ENCODE data around the gene C19orf44.
"Not testable (repeated sequence)": the region's sequence is repeated elsewhere in the genome, so short reads cannot be mapped to it uniquely, and the experiment has no call there.

C19orf44 gene

GRCh38 chr19:16542910-16543472 lies 46.8 kb downstream of the C19orf44 start:
- Histone ChIP-seq H3K27me3 (ENCODE audit: insufficient read depth, low read length, poor library complexity) (no peaks in the 10 kb centered on the region), H3K36me3 (ENCODE audit: control insufficient read depth, insufficient read depth, low read length) (peaks cover 2% of the 10 kb centered on the region), H2BK15ac (replicated peaks; ENCODE audit: low read depth) (no peak overlapping the region), H2BK5ac (ENCODE audit: low read length) (no peak overlapping the region), H4K5ac (ENCODE audit: low read length) (no peak overlapping the region), H3K4me2 (ENCODE audit: low read length) (peak overlapping the region; percentile 83), H3K4me3 (ENCODE audit: low read length) (peak overlapping the region; percentile 96), H3K79me1 (ENCODE audit: low read length) (peaks cover 11% of the 10 kb centered on the region), H2BK120ac (ENCODE audit: low read depth, low read length) (no peak overlapping the region), H3K4me1 (ENCODE audit: control insufficient read depth, low read depth, low read length) (peaks cover 5% of the 10 kb centered on the region), H3K27ac (ENCODE audit: low read depth, low read length) (peak overlapping the region; percentile 83), H3K79me2 (ENCODE audit: control insufficient read depth, insufficient read depth, low read length) (peaks cover 43% of the 10 kb centered on the region), H2AK5ac (ENCODE audit: low read length) (no peak overlapping the region), H4K8ac (ENCODE audit: low read depth, low read length) (peak overlapping the region; percentile 88), H3K18ac (ENCODE audit: low read length) (peak overlapping the region; percentile 88), H3K23ac (ENCODE audit: low read length) (no peak overlapping the region), H3K4ac (ENCODE audit: low read depth, low read length) (no peak overlapping the region), H3K9ac (ENCODE audit: low read length) (peak overlapping the region; percentile 99), H3K56ac (ENCODE audit: low read length) (peak overlapping the region; percentile 97)
- peak; percentile 10 for DNase-seq
- no CpG with 5 or more reads among the region's 15 CpGs for WGBS (ENCODE audit: extremely low coverage, insufficient coverage, low lambda C conversion rate)

DNA sequence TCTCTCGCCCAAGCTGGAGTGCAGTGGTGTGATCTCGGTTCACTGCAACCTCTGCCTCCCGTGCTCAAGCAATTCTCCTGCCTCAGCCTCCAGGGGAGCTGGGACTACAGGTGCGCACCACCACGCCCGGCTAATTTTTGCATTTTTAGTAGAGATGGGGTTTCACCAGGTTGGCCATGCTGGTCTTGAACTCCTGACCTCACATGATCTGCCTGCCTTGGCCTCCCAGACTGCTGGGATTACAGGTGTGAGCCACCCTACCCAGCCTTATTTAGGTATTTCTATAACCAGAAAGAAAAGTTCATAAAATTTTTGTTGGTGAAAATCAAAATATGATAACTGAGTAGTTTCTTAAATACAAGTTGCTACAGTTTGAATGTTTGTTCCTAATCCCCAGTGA lies 47.5 kb downstream of the C19orf44 start:
- H3K79me1 ChIP-seq (ENCODE audit: low read length); H2BK15ac ChIP-seq (replicated peaks; ENCODE audit: low read depth); H3K18ac ChIP-seq (ENCODE audit: low read length); H3K56ac ChIP-seq (ENCODE audit: low read length); H3K9ac ChIP-seq (ENCODE audit: low read length); H3K27me3 ChIP-seq (ENCODE audit: insufficient read depth, low read length, poor library complexity); H3K4ac ChIP-seq (ENCODE audit: low read depth, low read length); H3K27ac ChIP-seq (ENCODE audit: low read depth, low read length); H3K4me2 ChIP-seq (ENCODE audit: low read length); H3K4me3 ChIP-seq (ENCODE audit: low read length); H2BK5ac ChIP-seq (ENCODE audit: low read length); H3K36me3 ChIP-seq (ENCODE audit: control insufficient read depth, insufficient read depth, low read length); H4K5ac ChIP-seq (ENCODE audit: low read length); DNase-seq; H3K4me1 ChIP-seq (ENCODE audit: control insufficient read depth, low read depth, low read length); H2AK5ac ChIP-seq (ENCODE audit: low read length); H3K23ac ChIP-seq (ENCODE audit: low read length); H4K8ac ChIP-seq (ENCODE audit: low read depth, low read length); H2BK120ac ChIP-seq (ENCODE audit: low read depth, low read length): not testable (repeated sequence)
- WGBS (ENCODE audit: extremely low coverage, insufficient coverage, low lambda C conversion rate), result no CpG with 5 or more reads among the region's 6 CpGs
- H3K79me2 ChIP-seq (ENCODE audit: control insufficient read depth, insufficient read depth, low read length), result peaks cover 37% of the 10 kb centered on the region

GRCh38 chr19:16544473-16545231 lies 48.5 kb downstream of the C19orf44 start:
- no CpG with 5 or more reads among the region's 11 CpGs for WGBS (ENCODE audit: extremely low coverage, insufficient coverage, low lambda C conversion rate)
- H2BK120ac ChIP-seq (ENCODE audit: low read depth, low read length), result no peak overlapping the region
- H4K5ac ChIP-seq (ENCODE audit: low read length), result no peak overlapping the region
- H2BK5ac ChIP-seq (ENCODE audit: low read length), result no peak overlapping the region
- peaks cover 30% of the 10 kb centered on the region for H3K79me2 ChIP-seq (ENCODE audit: control insufficient read depth, insufficient read depth, low read length)
- no peak overlapping the region for H3K27ac ChIP-seq (ENCODE audit: low read depth, low read length)
- no peak overlapping the region for H3K56ac ChIP-seq (ENCODE audit: low read length)
- no peaks in the 10 kb centered on the region for H3K27me3 ChIP-seq (ENCODE audit: insufficient read depth, low read length, poor library complexity)
- no peak overlapping the region for H3K4me2 ChIP-seq (ENCODE audit: low read length)
- H3K4ac ChIP-seq (ENCODE audit: low read depth, low read length), result no peak overlapping the region
- DNase-seq, result no peak
- H4K8ac ChIP-seq (ENCODE audit: low read depth, low read length), result no peak overlapping the region
- no peak overlapping the region for H2AK5ac ChIP-seq (ENCODE audit: low read length)
- H3K36me3 ChIP-seq (ENCODE audit: control insufficient read depth, insufficient read depth, low read length), result peaks cover under 1% of the 10 kb centered on the region
- H3K9ac ChIP-seq (ENCODE audit: low read length), result no peak overlapping the region
- no peak overlapping the region for H2BK15ac ChIP-seq (replicated peaks; ENCODE audit: low read depth)
- peaks cover 9% of the 10 kb centered on the region for H3K79me1 ChIP-seq (ENCODE audit: low read length)
- H3K18ac ChIP-seq (ENCODE audit: low read length), result no peak overlapping the region
- no peak overlapping the region for H3K23ac ChIP-seq (ENCODE audit: low read length)
- H3K4me1 ChIP-seq (ENCODE audit: control insufficient read depth, low read depth, low read length), result peaks cover 5% of the 10 kb centered on the region
- no peak overlapping the region for H3K4me3 ChIP-seq (ENCODE audit: low read length)

DNA sequence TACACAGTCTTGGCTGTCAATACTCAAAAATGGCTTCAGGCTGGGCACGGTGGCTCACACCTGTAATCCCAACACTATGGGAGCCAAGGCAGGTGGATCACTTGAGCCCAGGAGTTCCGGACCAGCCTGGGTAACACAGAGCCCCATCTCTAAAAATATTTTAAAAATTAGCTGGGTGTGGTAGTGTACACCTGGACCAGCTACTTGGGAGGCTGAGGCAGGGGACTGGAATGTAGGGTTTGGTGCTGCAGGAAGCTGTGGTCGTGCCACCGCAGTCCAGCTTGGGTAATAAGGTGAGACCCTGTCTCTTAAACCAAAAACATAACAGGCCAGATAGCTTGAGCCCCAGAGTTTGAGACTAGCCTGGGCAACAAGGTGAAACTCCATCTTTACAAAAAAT lies 52.8 kb downstream of the C19orf44 start:
- H3K4ac ChIP-seq (ENCODE audit: low read depth, low read length), result no peak overlapping the region
- H3K79me1 ChIP-seq (ENCODE audit: low read length), result no peaks in the 10 kb centered on the region
- H3K18ac ChIP-seq (ENCODE audit: low read length), result no peak overlapping the region
- no peak overlapping the region for H3K27ac ChIP-seq (ENCODE audit: low read depth, low read length)
- no peaks in the 10 kb centered on the region for H3K79me2 ChIP-seq (ENCODE audit: control insufficient read depth, insufficient read depth, low read length)
- no peak overlapping the region for H2BK5ac ChIP-seq (ENCODE audit: low read length)
- H3K36me3 ChIP-seq (ENCODE audit: control insufficient read depth, insufficient read depth, low read length), result peaks cover 2% of the 10 kb centered on the region
- H2BK120ac ChIP-seq (ENCODE audit: low read depth, low read length), result no peak overlapping the region
- no peaks in the 10 kb centered on the region for H3K27me3 ChIP-seq (ENCODE audit: insufficient read depth, low read length, poor library complexity)
- no peak overlapping the region for H3K4me2 ChIP-seq (ENCODE audit: low read length)
- H3K4me1 ChIP-seq (ENCODE audit: control insufficient read depth, low read depth, low read length), result no peaks in the 10 kb centered on the region
- H3K9ac ChIP-seq (ENCODE audit: low read length), result no peak overlapping the region
- WGBS (ENCODE audit: extremely low coverage, insufficient coverage, low lambda C conversion rate), result no CpG with 5 or more reads among the region's 4 CpGs
- no peak overlapping the region for H4K8ac ChIP-seq (ENCODE audit: low read depth, low read length)
- no peak overlapping the region for H3K4me3 ChIP-seq (ENCODE audit: low read length)
- H3K56ac ChIP-seq (ENCODE audit: low read length), result no peak overlapping the region
- no peak overlapping the region for H2AK5ac ChIP-seq (ENCODE audit: low read length)
- H4K5ac ChIP-seq (ENCODE audit: low read length), result no peak overlapping the region
- H2BK15ac ChIP-seq (replicated peaks; ENCODE audit: low read depth), result no peak overlapping the region
- H3K23ac ChIP-seq (ENCODE audit: low read length), result no peak overlapping the region
- DNase-seq, result no peak

DNA sequence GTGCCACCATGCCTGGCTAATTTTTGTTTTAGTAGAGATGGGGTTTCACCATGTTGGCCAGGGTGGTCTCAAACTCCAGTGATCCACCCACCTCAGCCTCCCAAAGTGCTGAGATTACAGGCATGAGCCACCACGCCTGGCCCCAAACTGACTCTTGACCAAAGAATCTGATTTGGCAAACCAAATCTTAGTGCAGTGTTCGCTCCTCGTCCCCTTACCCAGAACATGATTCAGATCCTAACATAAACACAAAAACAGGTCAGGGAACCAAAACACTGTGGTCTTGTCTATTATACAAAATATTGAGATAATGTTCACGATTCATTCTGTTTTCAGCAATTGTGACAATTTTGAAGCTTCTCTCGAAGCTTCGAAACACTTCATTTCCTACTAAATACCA lies 55.7 kb downstream of the C19orf44 start:
- H3K4me2 ChIP-seq (ENCODE audit: low read length); H3K23ac ChIP-seq (ENCODE audit: low read length): not testable (repeated sequence)

More for the DNA sequence above, 55.7 kb downstream of the C19orf44 start:
- H3K56ac ChIP-seq (ENCODE audit: low read length); H3K9ac ChIP-seq (ENCODE audit: low read length); H3K27ac ChIP-seq (ENCODE audit: low read depth, low read length); H3K4me3 ChIP-seq (ENCODE audit: low read length); DNase-seq; H2BK15ac ChIP-seq (replicated peaks; ENCODE audit: low read depth); H3K79me1 ChIP-seq (ENCODE audit: low read length); H3K27me3 ChIP-seq (ENCODE audit: insufficient read depth, low read length, poor library complexity); H2BK120ac ChIP-seq (ENCODE audit: low read depth, low read length); H4K8ac ChIP-seq (ENCODE audit: low read depth, low read length); H3K36me3 ChIP-seq (ENCODE audit: control insufficient read depth, insufficient read depth, low read length); H3K4ac ChIP-seq (ENCODE audit: low read depth, low read length); H3K4me1 ChIP-seq (ENCODE audit: control insufficient read depth, low read depth, low read length); H2BK5ac ChIP-seq (ENCODE audit: low read length); H4K5ac ChIP-seq (ENCODE audit: low read length); H2AK5ac ChIP-seq (ENCODE audit: low read length); H3K18ac ChIP-seq (ENCODE audit: low read length); H3K79me2 ChIP-seq (ENCODE audit: control insufficient read depth, insufficient read depth, low read length): not testable (repeated sequence)
- no CpG with 5 or more reads among the region's 6 CpGs for WGBS (ENCODE audit: extremely low coverage, insufficient coverage, low lambda C conversion rate)

Data from mesendoderm (in vitro differentiated cells).